HEK293T (cell line): ENCODE results near the gene ARHGAP10.

Experiments used
- ARNT ChIP-seq: fragments of 450-650 bp; IDR thresholded peaks from 2 replicates; pipeline ENCODE4 v1.6.1; 2017; ENCODE audit warnings: mild to moderate bottlenecking
- BHLHE40 ChIP-seq: fragments of 450-650 bp; IDR thresholded peaks from 2 replicates; pipeline ENCODE4 v1.6.1; 2016; ENCODE audit warnings: mild to moderate bottlenecking, moderate library complexity, borderline replicate concordance
- CTBP1 ChIP-seq: fragments of 450-650 bp; IDR thresholded peaks from 2 replicates; pipeline ENCODE4 v1.6.1; 2016; ENCODE audit warnings: borderline replicate concordance
- ELF4 ChIP-seq: fragments of 450-650 bp; IDR thresholded peaks from 2 replicates; pipeline ENCODE4 v1.6.1; 2017; ENCODE audit warnings: antibody characterized with exemption
- FOXA1 ChIP-seq: fragments of 450-650 bp; IDR thresholded peaks from 2 replicates; pipeline ENCODE4 v1.6.1; 2016; ENCODE audit warnings: mild to moderate bottlenecking
- FOXK2 ChIP-seq: fragments of 450-650 bp; IDR thresholded peaks from 2 replicates; pipeline ENCODE4 v1.6.1; 2016; ENCODE audit warnings: mild to moderate bottlenecking
- FOXM1 ChIP-seq: fragments of 450-650 bp; IDR thresholded peaks from 2 replicates; pipeline ENCODE4 v1.6.1; 2017; ENCODE audit warnings: mild to moderate bottlenecking, borderline replicate concordance
- L3MBTL2 ChIP-seq: fragments of 450-650 bp; conservative IDR thresholded peaks from 2 replicates; pipeline ENCODE4 v1.6.1; 2016; ENCODE audit warnings: mild to moderate bottlenecking
- LEF1 ChIP-seq: fragments of 450-650 bp; IDR thresholded peaks from 2 replicates; pipeline ENCODE4 v1.6.1; 2017; ENCODE audit warnings: mild to moderate bottlenecking, borderline replicate concordance
- NFRKB ChIP-seq: fragments of 450-650 bp; IDR thresholded peaks from 2 replicates; pipeline ENCODE4 v1.6.1; 2016; ENCODE audit warnings: mild to moderate bottlenecking, moderate library complexity
- SP1 ChIP-seq: fragments of 450-650 bp; IDR thresholded peaks from 2 replicates; pipeline ENCODE4 v1.6.1; 2017
- SUZ12 ChIP-seq: fragments of 450-650 bp; IDR thresholded peaks from 2 replicates; pipeline ENCODE4 v1.6.1; 2016; ENCODE audit warnings: mild to moderate bottlenecking
- TF ChIP-seq, protein P1 (sequence below): fragments of 450-650 bp; IDR thresholded peaks from 2 replicates; pipeline ENCODE4 v1.6.1; 2016

DNA sequence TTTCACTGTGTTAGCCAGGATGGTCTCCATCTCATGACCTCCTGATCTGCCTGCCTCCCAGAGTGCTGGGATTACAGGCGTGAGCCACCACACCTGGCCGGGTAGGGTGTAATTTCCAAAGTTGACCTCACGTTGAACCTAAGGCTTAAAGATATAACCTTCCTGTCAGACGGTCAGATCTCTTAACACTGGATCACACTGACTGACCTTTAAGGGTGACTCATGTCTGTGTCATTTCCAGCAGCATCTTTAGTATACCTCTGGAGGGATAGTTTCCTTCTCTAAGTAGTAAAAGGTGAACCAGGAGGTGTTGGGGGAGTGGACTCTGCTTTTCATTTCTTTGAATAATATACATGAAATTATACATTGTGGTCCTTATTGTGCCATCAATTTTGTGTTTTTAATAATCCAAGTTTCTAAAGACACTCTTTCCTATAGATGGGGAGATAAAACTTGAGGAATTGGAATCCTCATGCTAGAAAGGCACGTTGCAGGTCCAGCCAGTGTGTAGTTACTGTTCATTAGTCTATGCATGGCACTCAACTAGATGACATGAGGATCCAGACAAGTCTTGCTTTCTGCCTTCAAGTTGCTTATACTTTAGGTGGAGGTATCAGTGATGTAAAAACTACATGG lies 45.7 kb downstream of the ARHGAP10 start:
- TF ChIP-seq SUZ12 = no peak
- TF ChIP-seq LEF1 = no peak
- TF ChIP-seq CTBP1 = no peak
- no peak for TF ChIP-seq ELF4
- TF ChIP-seq FOXK2 = no peak
- no peak for TF ChIP-seq BHLHE40
- no peak for TF ChIP-seq FOXA1
- TF ChIP-seq ARNT = no peak
- TF ChIP-seq FOXM1 = no peak
- no peak for TF ChIP-seq SP1
- TF ChIP-seq, protein P1, sequence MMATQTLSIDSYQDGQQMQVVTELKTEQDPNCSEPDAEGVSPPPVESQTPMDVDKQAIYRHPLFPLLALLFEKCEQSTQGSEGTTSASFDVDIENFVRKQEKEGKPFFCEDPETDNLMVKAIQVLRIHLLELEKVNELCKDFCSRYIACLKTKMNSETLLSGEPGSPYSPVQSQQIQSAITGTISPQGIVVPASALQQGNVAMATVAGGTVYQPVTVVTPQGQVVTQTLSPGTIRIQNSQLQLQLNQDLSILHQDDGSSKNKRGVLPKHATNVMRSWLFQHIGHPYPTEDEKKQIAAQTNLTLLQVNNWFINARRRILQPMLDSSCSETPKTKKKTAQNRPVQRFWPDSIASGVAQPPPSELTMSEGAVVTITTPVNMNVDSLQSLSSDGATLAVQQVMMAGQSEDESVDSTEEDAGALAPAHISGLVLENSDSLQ = no peak
- no peak for TF ChIP-seq L3MBTL2
- TF ChIP-seq NFRKB = no peak
